Measurements from ENCODE around the gene PSG3. TPM values are rescaled to one million over a fixed set of nuclear protein-coding genes. Genes with fewer than 3 reads are reported as not detected.
"Not testable (repeated sequence)": the region's sequence is repeated elsewhere in the genome, so short reads cannot be mapped to it uniquely, and the experiment has no call there.

Gene PSG3
- total and polyA plus RNA-seq, 4 experiments from 2014 or later = not detected

GRCh38 chr19:42737581-42738011 lies 2.7 kb downstream of the PSG3 start:
- H3K4me1 Mint-ChIP-seq; H3K27ac ChIP-seq (ENCODE audit: low read depth, low read length); DNase-seq; H3K36me3 ChIP-seq (ENCODE audit: insufficient read depth, low read length); CTCF ChIA-PET (ENCODE audit: partially characterized antibody); POLR2A ChIA-PET (ENCODE audit: partially characterized antibody); H3K27ac Mint-ChIP-seq; intact Hi-C loops (cut with micrococcal nuclease); H3K9me3 ChIP-seq (ENCODE audit: control insufficient read depth in 1 of 2, low read length in 2 of 2); H3K4me3 Mint-ChIP-seq; H3K27me3 ChIP-seq (ENCODE audit: insufficient read depth, low read length); H3K9me3 Mint-ChIP-seq; H3K4me1 ChIP-seq (ENCODE audit: insufficient read depth, low read length); H3K36me3 Mint-ChIP-seq; H3K4me3 ChIP-seq (ENCODE audit: low read length in 2 of 2): not testable (repeated sequence)
- peaks cover 19% of the 10 kb centered on the region in 2 donors for H3K27me3 Mint-ChIP-seq

GRCh38 chr19:42728341-42728740 lies 11.9 kb downstream of the PSG3 start:
- not testable (repeated sequence) for H3K27me3 ChIP-seq (ENCODE audit: insufficient read depth, low read length)

GRCh38 chr19:42714000-42714399 lies 26.3 kb downstream of the PSG3 start:
- H3K4me3 Mint-ChIP-seq = not testable (repeated sequence)
- peaks cover 2 to 38% (median 20%) of the 10 kb centered on the region in 8 donors for H3K9me3 Mint-ChIP-seq

More at GRCh38 chr19:42728341-42728740, 11.9 kb downstream of the PSG3 start:
- POLR2A ChIA-PET (ENCODE audit: partially characterized antibody); CTCF ChIA-PET (ENCODE audit: partially characterized antibody); H3K9me3 ChIP-seq (ENCODE audit: control insufficient read depth in 1 of 2, low read length in 2 of 2); H3K4me3 Mint-ChIP-seq; DNase-seq; H3K36me3 Mint-ChIP-seq; H3K9me3 Mint-ChIP-seq; H3K36me3 ChIP-seq (ENCODE audit: insufficient read depth, low read length); H3K4me3 ChIP-seq (ENCODE audit: low read length in 2 of 2); H3K27ac ChIP-seq (ENCODE audit: low read depth, low read length); H3K4me1 ChIP-seq (ENCODE audit: insufficient read depth, low read length); H3K4me1 Mint-ChIP-seq; intact Hi-C loops (cut with micrococcal nuclease); H3K27ac Mint-ChIP-seq: not testable (repeated sequence)
- H3K27me3 Mint-ChIP-seq = peaks cover 9 to 25% of the 10 kb centered on the region in 2 donors

GRCh38 chr19:42712753-42713152 lies 27.5 kb downstream of the PSG3 start:
- H3K4me3 Mint-ChIP-seq = not testable (repeated sequence)

More at GRCh38 chr19:42714000-42714399, 26.3 kb downstream of the PSG3 start:
- H3K36me3 ChIP-seq (ENCODE audit: insufficient read depth, low read length); POLR2A ChIA-PET (ENCODE audit: partially characterized antibody); intact Hi-C loops (cut with micrococcal nuclease); CTCF ChIA-PET (ENCODE audit: partially characterized antibody); H3K4me3 ChIP-seq (ENCODE audit: low read length in 2 of 2); H3K4me1 ChIP-seq (ENCODE audit: insufficient read depth, low read length); H3K27me3 ChIP-seq (ENCODE audit: insufficient read depth, low read length); H3K9me3 ChIP-seq (ENCODE audit: control insufficient read depth in 1 of 2, low read length in 2 of 2); H3K36me3 Mint-ChIP-seq; DNase-seq; H3K27ac Mint-ChIP-seq; H3K4me1 Mint-ChIP-seq; H3K27ac ChIP-seq (ENCODE audit: low read depth, low read length): not testable (repeated sequence)
- H3K27me3 Mint-ChIP-seq = peaks cover 19 to 22% of the 10 kb centered on the region in 2 donors

GRCh38 chr19:42710986-42711385 lies 29.3 kb downstream of the PSG3 start:
- Mint-ChIP-seq H3K27me3 (peaks cover 19 to 27% of the 10 kb centered on the region in 2 donors), H3K9me3 (peaks cover 2 to 26% (median 16%) of the 10 kb centered on the region in 8 donors)
- H3K27ac Mint-ChIP-seq; H3K4me3 ChIP-seq (ENCODE audit: low read length in 2 of 2); H3K27ac ChIP-seq (ENCODE audit: low read depth, low read length); POLR2A ChIA-PET (ENCODE audit: partially characterized antibody); H3K36me3 ChIP-seq (ENCODE audit: insufficient read depth, low read length); H3K36me3 Mint-ChIP-seq; DNase-seq; H3K9me3 ChIP-seq (ENCODE audit: control insufficient read depth in 1 of 2, low read length in 2 of 2); H3K4me1 ChIP-seq (ENCODE audit: insufficient read depth, low read length); H3K27me3 ChIP-seq (ENCODE audit: insufficient read depth, low read length); H3K4me3 Mint-ChIP-seq; intact Hi-C loops (cut with micrococcal nuclease); H3K4me1 Mint-ChIP-seq: not testable (repeated sequence)
- CTCF ChIA-PET (ENCODE audit: partially characterized antibody) = interaction anchor here (0.6 kb wide), 1 partner anchor 34 kb away, joined by 3 read pairs; no protein-coding TSS in a partner anchor

More at GRCh38 chr19:42712753-42713152, 27.5 kb downstream of the PSG3 start:
- POLR2A ChIA-PET (ENCODE audit: partially characterized antibody); H3K27ac Mint-ChIP-seq; H3K4me1 ChIP-seq (ENCODE audit: insufficient read depth, low read length); CTCF ChIA-PET (ENCODE audit: partially characterized antibody); H3K4me1 Mint-ChIP-seq; H3K36me3 Mint-ChIP-seq; intact Hi-C loops (cut with micrococcal nuclease); H3K36me3 ChIP-seq (ENCODE audit: insufficient read depth, low read length); H3K4me3 ChIP-seq (ENCODE audit: low read length in 2 of 2); H3K27ac ChIP-seq (ENCODE audit: low read depth, low read length); H3K9me3 ChIP-seq (ENCODE audit: control insufficient read depth in 1 of 2, low read length in 2 of 2); H3K27me3 ChIP-seq (ENCODE audit: insufficient read depth, low read length); DNase-seq: not testable (repeated sequence)
- H3K27me3 Mint-ChIP-seq = peaks cover 20 to 30% of the 10 kb centered on the region in 2 donors
- H3K9me3 Mint-ChIP-seq = peaks cover 2 to 32% (median 16%) of the 10 kb centered on the region in 8 donors

- ChIA-PET CTCF (ENCODE audit: partially characterized antibody) (no interaction called here), POLR2A (ENCODE audit: partially characterized antibody) (interaction anchor here (0.6 kb wide), 1 partner anchor 1304 kb away, joined by 3 read pairs; no protein-coding TSS in a partner anchor)
- no peak overlapping the region for H3K27ac ChIP-seq (ENCODE audit: low read depth, low read length)
- H3K4me3 ChIP-seq (ENCODE audit: low read length in 2 of 2) = no peak overlapping the region
- intact Hi-C loops (cut with micrococcal nuclease) = no loop called here
- DNase-seq = no peak
- Mint-ChIP-seq H3K36me3 (no peaks in the 10 kb centered on the region), H3K27me3 (peaks cover 24 to 34% of the 10 kb centered on the region in 2 donors), H3K9me3 (peaks cover 0 to 6% (median 0%) of the 10 kb centered on the region in 8 donors), H3K4me1 (no peaks in the 10 kb centered on the region), H3K27ac (no peak overlapping the region), H3K4me3 (no peak overlapping the region)
- no peaks in the 10 kb centered on the region for H3K9me3 ChIP-seq (ENCODE audit: control insufficient read depth in 1 of 2, low read length in 2 of 2)
- no peaks in the 10 kb centered on the region for H3K36me3 ChIP-seq (ENCODE audit: insufficient read depth, low read length)
- H3K4me1 ChIP-seq (ENCODE audit: insufficient read depth, low read length) = no peaks in the 10 kb centered on the region
- H3K27me3 ChIP-seq (ENCODE audit: insufficient read depth, low read length) = no peaks in the 10 kb centered on the region
Measured at GRCh38 chr19:42697884-42698283, 42.4 kb downstream of the PSG3 start.

- H3K4me3 ChIP-seq (ENCODE audit: low read length in 2 of 2) = no peak overlapping the region
- no peaks in the 10 kb centered on the region for H3K36me3 Mint-ChIP-seq
- H3K27ac ChIP-seq (ENCODE audit: low read depth, low read length) = no peak overlapping the region
- intact Hi-C loops (cut with micrococcal nuclease) = no loop called here
- no peaks in the 10 kb centered on the region for H3K4me1 ChIP-seq (ENCODE audit: insufficient read depth, low read length)
- H3K27me3 ChIP-seq (ENCODE audit: insufficient read depth, low read length) = no peaks in the 10 kb centered on the region
- POLR2A ChIA-PET (ENCODE audit: partially characterized antibody) = no interaction called here
- no peaks in the 10 kb centered on the region for H3K36me3 ChIP-seq (ENCODE audit: insufficient read depth, low read length)
- H3K27me3 Mint-ChIP-seq = peaks cover 30 to 35% of the 10 kb centered on the region in 2 donors
- no peak overlapping the region for H3K27ac Mint-ChIP-seq
- H3K9me3 ChIP-seq (ENCODE audit: control insufficient read depth in 1 of 2, low read length in 2 of 2) = no peaks in the 10 kb centered on the region
- H3K4me3 Mint-ChIP-seq = no peak overlapping the region
- no peak for DNase-seq
- CTCF ChIA-PET (ENCODE audit: partially characterized antibody) = interaction anchor here (1.5 kb wide), 1 partner anchor 12 kb away, joined by 3 read pairs; no protein-coding TSS in a partner anchor
- H3K9me3 Mint-ChIP-seq = peaks cover 0 to 6% (median 0%) of the 10 kb centered on the region in 8 donors
- H3K4me1 Mint-ChIP-seq = no peaks in the 10 kb centered on the region
Measured at GRCh38 chr19:42695811-42696503, 44.3 kb downstream of the PSG3 start.
